ENCODE measurements around the gene EXD3. TPM values are rescaled to one million over a fixed set of nuclear protein-coding genes. Genes with fewer than 3 reads are reported as not detected.

Gene EXD3
- total RNA-seq, 1 donor from 2014 or later: 19.5 TPM

GRCh38 chr9:137373611-137373980 is 49.4 kb downstream of the EXD3 start:
- H3K27me3 Mint-ChIP-seq: no peaks in the 10 kb centered on the region
- TF ChIP-seq CTCF (conservative IDR thresholded peaks at IDR 0.05): no peak
- no peaks in the 10 kb centered on the region for H3K36me3 Mint-ChIP-seq
- H3K4me3 Mint-ChIP-seq: no peak overlapping the region
- no peak overlapping the region for H3K27ac Mint-ChIP-seq
- H3K4me1 Mint-ChIP-seq (ENCODE audit: unreplicated experiment): peaks cover 4% of the 10 kb centered on the region
- H3K9me3 Mint-ChIP-seq: no peaks in the 10 kb centered on the region
- no peak for DNase-seq (ENCODE audit: extremely low spot score, unreplicated experiment)

- Mint-ChIP-seq H3K4me1 (ENCODE audit: unreplicated experiment) (peaks cover 4% of the 10 kb centered on the region), H3K4me3 (no peak overlapping the region), H3K27me3 (no peaks in the 10 kb centered on the region), H3K36me3 (no peaks in the 10 kb centered on the region), H3K27ac (no peak overlapping the region), H3K9me3 (no peaks in the 10 kb centered on the region)
- DNase-seq (ENCODE audit: extremely low spot score, unreplicated experiment): no peak
- TF ChIP-seq CTCF (conservative IDR thresholded peaks at IDR 0.05): no peak
These were observed 50.0 kb downstream of the EXD3 start for GRCh38 chr9:137372693-137373610.

GRCh38 chr9:137371946-137372651 is 50.9 kb downstream of the EXD3 start:
- H3K36me3 Mint-ChIP-seq: no peaks in the 10 kb centered on the region
- DNase-seq (ENCODE audit: extremely low spot score, unreplicated experiment): no peak
- H3K4me3 Mint-ChIP-seq: no peak overlapping the region
- H3K27ac Mint-ChIP-seq: no peak overlapping the region
- TF ChIP-seq CTCF (conservative IDR thresholded peaks at IDR 0.05): no peak
- no peaks in the 10 kb centered on the region for H3K9me3 Mint-ChIP-seq
- no peaks in the 10 kb centered on the region for H3K27me3 Mint-ChIP-seq
- peaks cover 4% of the 10 kb centered on the region for H3K4me1 Mint-ChIP-seq (ENCODE audit: unreplicated experiment)

GRCh38 chr9:137371521-137371941 is 51.4 kb downstream of the EXD3 start:
- no peak for TF ChIP-seq CTCF (conservative IDR thresholded peaks at IDR 0.05)
- Mint-ChIP-seq H3K36me3 (no peaks in the 10 kb centered on the region), H3K9me3 (no peaks in the 10 kb centered on the region), H3K4me1 (ENCODE audit: unreplicated experiment) (peaks cover 4% of the 10 kb centered on the region), H3K27me3 (no peaks in the 10 kb centered on the region), H3K4me3 (no peak overlapping the region), H3K27ac (no peak overlapping the region)
- DNase-seq (ENCODE audit: extremely low spot score, unreplicated experiment): no peak

GRCh38 chr9:137370865-137371520 is 52.0 kb downstream of the EXD3 start:
- TF ChIP-seq CTCF (conservative IDR thresholded peaks at IDR 0.05): peak; percentile 26
- no peak overlapping the region for H3K4me3 Mint-ChIP-seq
- H3K27me3 Mint-ChIP-seq: no peaks in the 10 kb centered on the region
- DNase-seq (ENCODE audit: extremely low spot score, unreplicated experiment): no peak
- peaks cover 4% of the 10 kb centered on the region for H3K4me1 Mint-ChIP-seq (ENCODE audit: unreplicated experiment)
- H3K36me3 Mint-ChIP-seq: no peaks in the 10 kb centered on the region
- H3K9me3 Mint-ChIP-seq: no peaks in the 10 kb centered on the region
- H3K27ac Mint-ChIP-seq: no peak overlapping the region
